Left ventricle myocardium inferior (tissue), 1 donor: ENCODE results near the gene GPC5. TPM values are rescaled to one million over a fixed set of nuclear protein-coding genes. Genes with fewer than 3 reads are reported as not detected.

Experiments used
- DNase-seq: peaks from one replicate; pipeline ENCODE4 v3.0.0-alpha.2; 2020
- H3K27ac ChIP-seq: fragments of 200-600 bp; replicated peaks from 2 replicates; pipeline ENCODE4 v1.8.0; 2021
- H3K27me3 ChIP-seq: fragments of 200-600 bp; 2 replicates; pipeline ENCODE4 v1.8.0; 2021; ENCODE audit warnings: low read depth
- H3K36me3 ChIP-seq: fragments of 200-600 bp; 2 replicates; pipeline ENCODE4 v1.8.0; 2021
- H3K4me1 ChIP-seq: fragments of 200-600 bp; 2 replicates; pipeline ENCODE4 v1.8.0; 2021
- H3K4me3 ChIP-seq: fragments of 200-600 bp; 2 replicates; pipeline ENCODE4 v1.8.0; 2021; ENCODE audit warnings: mild to moderate bottlenecking, moderate library complexity
- H3K9me3 ChIP-seq: fragments of 200-600 bp; replicated peaks from 2 replicates; pipeline ENCODE4 v1.8.0; 2021
- CTCF ChIP-seq: fragments of 200-600 bp; IDR thresholded peaks from 2 replicates; pipeline ENCODE4 v1.8.0; 2021; ENCODE audit warnings: antibody characterized with exemption, mild to moderate bottlenecking, borderline replicate concordance
- intact Hi-C: fragments of 100-400 bp; cut with micrococcal nuclease; formaldehyde crosslinking; loops from one replicate; pipeline ENCODE4 v1.11.0; 2022
- total RNA-seq: library from RNA; stranded (reverse); fragmentation: NEBNext Ultra II Directional; extraction: Animal tissue kit (Norgen Biotek cat#: 25700); gene quantifications from one replicate; pipeline ENCODE4 v1.2.1, GENCODE V29; 2021
- donor health status: DM: no; HTN: yes; CAD: no; lungs with severe emphysema.

The GPC5 gene
- total RNA-seq, 1 donor from 2014 or later = 1.5 TPM

DNA sequence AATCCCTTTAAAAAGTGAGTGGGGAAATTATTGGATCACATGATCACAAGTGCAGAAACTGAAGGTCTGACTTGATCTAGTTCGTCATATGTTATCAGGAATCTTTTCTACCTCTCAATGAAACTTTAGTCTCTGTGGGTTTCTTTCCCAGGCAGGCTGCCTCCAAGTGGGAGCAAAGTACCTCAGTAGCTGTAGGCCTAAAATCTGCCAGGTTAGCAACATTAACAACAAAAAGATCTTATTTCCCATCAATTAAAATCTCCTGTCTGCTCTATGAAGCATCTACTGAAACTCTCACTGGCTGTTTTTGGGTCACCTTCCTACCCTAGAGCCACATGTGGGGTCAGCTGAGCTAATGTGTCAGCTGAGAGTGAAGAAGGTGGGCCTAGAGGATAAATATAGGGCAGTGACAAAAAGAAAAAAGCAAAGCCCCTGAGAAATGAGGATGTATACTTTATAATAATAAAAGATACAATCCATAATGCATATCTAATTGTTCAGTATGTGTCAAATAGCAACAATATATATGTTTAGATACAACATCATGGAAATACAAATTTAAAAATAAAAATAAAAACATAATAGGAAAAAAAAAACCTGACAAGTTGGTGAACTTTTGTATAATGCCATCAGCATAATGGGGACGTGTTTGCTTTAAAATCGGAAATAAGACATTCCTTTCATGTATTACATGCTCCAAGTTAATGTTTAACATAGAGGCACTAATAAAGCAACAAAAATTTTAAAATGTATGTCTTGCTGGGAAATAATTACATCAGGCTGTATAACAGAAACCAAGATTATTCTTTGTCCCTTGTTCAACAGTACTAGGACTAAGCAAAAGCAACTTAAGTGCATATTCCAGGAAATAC, 141.1 kb downstream of the GPC5 start:
- TF ChIP-seq CTCF = no peak
- H3K4me1 ChIP-seq = no peaks in the 10 kb centered on the region
- intact Hi-C loops = no loop called here
- no peak overlapping the region for H3K27ac ChIP-seq
- DNase-seq = no peak
- H3K4me3 ChIP-seq = no peak overlapping the region
- no peaks in the 10 kb centered on the region for H3K36me3 ChIP-seq
- H3K27me3 ChIP-seq = no peaks in the 10 kb centered on the region
- no peaks in the 10 kb centered on the region for H3K9me3 ChIP-seq

- H3K36me3 ChIP-seq = no peaks in the 10 kb centered on the region
- no peaks in the 10 kb centered on the region for H3K27me3 ChIP-seq
- no peaks in the 10 kb centered on the region for H3K4me1 ChIP-seq
- H3K4me3 ChIP-seq = no peak overlapping the region
- no peak overlapping the region for H3K27ac ChIP-seq
- intact Hi-C loops = no loop called here
- TF ChIP-seq CTCF = no peak
- no peak for DNase-seq
- no peaks in the 10 kb centered on the region for H3K9me3 ChIP-seq
These were observed 141.8 kb downstream of the GPC5 start for GRCh38 chr13:91540158-91540736.

DNA sequence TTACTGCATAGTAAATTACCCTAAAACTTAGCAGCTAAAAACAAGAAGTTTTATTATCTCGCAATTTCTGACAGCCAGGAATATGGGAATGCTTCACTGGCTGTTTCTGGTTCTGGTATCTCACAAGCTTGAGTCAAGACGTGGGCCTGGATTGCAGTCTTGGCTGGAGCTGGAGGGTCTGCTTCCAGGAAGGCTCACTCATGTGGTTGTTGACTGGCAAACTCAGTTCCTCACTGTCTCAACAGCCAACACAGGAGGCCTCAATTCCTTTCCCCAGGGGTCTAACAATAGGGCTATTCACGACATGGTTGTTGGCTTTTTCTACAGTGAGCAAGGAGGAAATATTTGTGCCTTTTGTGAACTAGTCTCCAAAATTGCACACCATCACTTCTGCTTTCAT, 146.3 kb downstream of the GPC5 start:
- intact Hi-C loops = no loop called here
- Histone ChIP-seq H3K9me3 (peaks cover 15% of the 10 kb centered on the region), H3K36me3 (no peaks in the 10 kb centered on the region), H3K4me3 (no peak overlapping the region), H3K27me3 (no peaks in the 10 kb centered on the region), H3K4me1 (no peaks in the 10 kb centered on the region), H3K27ac (no peak overlapping the region)
- DNase-seq = no peak
- TF ChIP-seq CTCF = no peak

DNA sequence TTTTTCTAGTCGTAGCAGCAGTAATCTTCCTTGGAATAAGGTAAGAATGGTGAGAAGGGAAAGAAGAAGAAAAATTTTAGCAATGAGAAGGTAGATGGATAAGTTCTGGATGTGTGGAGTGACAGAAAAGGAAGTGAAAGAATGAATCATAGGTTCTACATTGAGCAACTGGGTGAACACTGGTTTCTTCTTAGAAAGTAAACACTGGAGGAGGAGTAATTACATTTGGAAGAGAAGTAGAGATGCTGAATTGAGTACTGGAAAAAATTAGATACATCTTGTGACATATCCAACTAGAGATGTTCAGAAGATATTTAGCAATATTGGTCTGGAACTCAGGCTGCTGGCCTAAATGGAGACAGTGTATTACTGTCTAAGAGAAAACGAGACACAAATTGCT, 148.5 kb downstream of the GPC5 start:
- no peak for DNase-seq
- H3K4me3 ChIP-seq = no peak overlapping the region
- intact Hi-C loops = no loop called here
- H3K36me3 ChIP-seq = no peaks in the 10 kb centered on the region
- peaks cover 18% of the 10 kb centered on the region for H3K9me3 ChIP-seq
- H3K27ac ChIP-seq = no peak overlapping the region
- no peaks in the 10 kb centered on the region for H3K4me1 ChIP-seq
- H3K27me3 ChIP-seq = no peaks in the 10 kb centered on the region
- no peak for TF ChIP-seq CTCF

DNA sequence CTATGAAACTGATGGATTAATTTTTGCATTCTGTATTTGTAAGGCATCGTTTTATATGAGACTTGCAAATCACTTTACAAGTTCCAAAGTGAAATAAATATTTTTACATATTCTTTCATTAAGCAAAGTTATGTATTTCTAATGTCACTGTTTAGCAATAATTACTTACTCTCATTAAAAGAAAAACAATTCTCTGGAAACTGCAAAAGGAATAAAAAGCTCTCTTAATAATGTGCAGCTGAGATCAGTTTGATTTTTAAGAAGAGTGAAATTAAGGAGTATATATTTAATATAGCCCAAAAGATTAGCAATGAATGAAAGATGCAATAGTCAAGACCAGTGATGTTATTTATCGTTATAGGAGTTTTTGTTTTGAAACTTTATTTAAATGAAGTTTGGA, 155.2 kb downstream of the GPC5 start:
- H3K4me1 ChIP-seq = no peaks in the 10 kb centered on the region
- no peak overlapping the region for H3K4me3 ChIP-seq
- no peak for DNase-seq
- no peak for TF ChIP-seq CTCF
- peaks cover 24% of the 10 kb centered on the region for H3K9me3 ChIP-seq
- no peak overlapping the region for H3K27ac ChIP-seq
- H3K36me3 ChIP-seq = no peaks in the 10 kb centered on the region
- no peaks in the 10 kb centered on the region for H3K27me3 ChIP-seq
- intact Hi-C loops = no loop called here
